Measurements from ENCODE around the gene XYLT1.

The XYLT1 gene

GRCh38 chr16:17457513-17457912 lies 13.2 kb downstream of the XYLT1 start:
- Histone ChIP-seq H3F3A (ENCODE audit: control insufficient read depth, insufficient read depth) (peaks cover 28% of the 10 kb centered on the region), H3K4me2 (ENCODE audit: low read length) (no peak overlapping the region), H3K9me3 (ENCODE audit: control insufficient read depth, insufficient read depth, low read length) (no peaks in the 10 kb centered on the region), H3K36me3 (ENCODE audit: control insufficient read depth, low read length) (peaks cover 38% of the 10 kb centered on the region), H3K27me3 (ENCODE audit: control insufficient read depth, low read length) (no peaks in the 10 kb centered on the region), H3K27ac (ENCODE audit: low read depth, low read length) (no peak overlapping the region), H3K4me1 (ENCODE audit: control insufficient read depth, low read length) (peaks cover 85% of the 10 kb centered on the region), H3K79me2 (ENCODE audit: control insufficient read depth, low read length) (peaks cover 83% of the 10 kb centered on the region), H4K20me1 (ENCODE audit: control insufficient read depth, insufficient read depth, low read depth, low read length) (no peaks in the 10 kb centered on the region), H3K9me2 (replicated peaks; ENCODE audit: control insufficient read depth, low read length) (no peaks in the 10 kb centered on the region), H3K4me3 (ENCODE audit: low read length) (no peak overlapping the region)
- no peak for TF ChIP-seq CTCF (IDR thresholded peaks at IDR 0.05; ENCODE audit: low read depth, low read length, poor library complexity, severe bottlenecking)
- no peak for TF ChIP-seq EZH2phosphoT487 (IDR thresholded peaks at IDR 0.05; ENCODE audit: borderline replicate concordance, low read length)

GRCh38 chr16:17454162-17454730 lies 16.5 kb downstream of the XYLT1 start:
- Histone ChIP-seq H3K4me3 (ENCODE audit: low read length) (peak overlapping the region; percentile 19), H3K36me3 (ENCODE audit: control insufficient read depth, low read length) (peaks cover 21% of the 10 kb centered on the region), H3K79me2 (ENCODE audit: control insufficient read depth, low read length) (peaks cover 60% of the 10 kb centered on the region), H3K27ac (ENCODE audit: low read depth, low read length) (no peak overlapping the region), H3K27me3 (ENCODE audit: control insufficient read depth, low read length) (no peaks in the 10 kb centered on the region), H4K20me1 (ENCODE audit: control insufficient read depth, insufficient read depth, low read depth, low read length) (no peaks in the 10 kb centered on the region), H3F3A (ENCODE audit: control insufficient read depth, insufficient read depth) (peaks cover 17% of the 10 kb centered on the region), H3K4me1 (ENCODE audit: control insufficient read depth, low read length) (peaks cover 85% of the 10 kb centered on the region), H3K9me2 (replicated peaks; ENCODE audit: control insufficient read depth, low read length) (no peaks in the 10 kb centered on the region), H3K4me2 (ENCODE audit: low read length) (peak overlapping the region; percentile 44), H3K9me3 (ENCODE audit: control insufficient read depth, insufficient read depth, low read length) (no peaks in the 10 kb centered on the region)
- no peak for TF ChIP-seq CTCF (IDR thresholded peaks at IDR 0.05; ENCODE audit: low read depth, low read length, poor library complexity, severe bottlenecking)
- no peak for TF ChIP-seq EZH2phosphoT487 (IDR thresholded peaks at IDR 0.05; ENCODE audit: borderline replicate concordance, low read length)

- Histone ChIP-seq H3K4me1 (ENCODE audit: control insufficient read depth, low read length) (peaks cover 85% of the 10 kb centered on the region), H3K9me2 (replicated peaks; ENCODE audit: control insufficient read depth, low read length) (no peaks in the 10 kb centered on the region), H3K4me3 (ENCODE audit: low read length) (no peak overlapping the region), H3F3A (ENCODE audit: control insufficient read depth, insufficient read depth) (peaks cover 22% of the 10 kb centered on the region), H3K36me3 (ENCODE audit: control insufficient read depth, low read length) (peaks cover 14% of the 10 kb centered on the region), H3K79me2 (ENCODE audit: control insufficient read depth, low read length) (peaks cover 57% of the 10 kb centered on the region), H3K27ac (ENCODE audit: low read depth, low read length) (no peak overlapping the region), H3K27me3 (ENCODE audit: control insufficient read depth, low read length) (no peaks in the 10 kb centered on the region), H3K9me3 (ENCODE audit: control insufficient read depth, insufficient read depth, low read length) (no peaks in the 10 kb centered on the region), H3K4me2 (ENCODE audit: low read length) (peak overlapping the region; percentile 44; the same call in 1 of the 2 replicates), H4K20me1 (ENCODE audit: control insufficient read depth, insufficient read depth, low read depth, low read length) (no peaks in the 10 kb centered on the region)
- no peak for TF ChIP-seq CTCF (IDR thresholded peaks at IDR 0.05; ENCODE audit: low read depth, low read length, poor library complexity, severe bottlenecking)
Observed at GRCh38 chr16:17453364-17454038, 17.3 kb downstream of the XYLT1 start.

Data from DOHH2 (cell line).